Measurements from ENCODE around the gene DCTN3.

GRCh38 chr9:34587271-34587670 lies 33.0 kb downstream of the DCTN3 start:
- TF ChIP-seq CTCF (IDR thresholded peaks at IDR 0.05) (no peak), POLR2A (IDR thresholded peaks at IDR 0.05) (no peak)
